ENCODE measurements around the gene ARMCX4. TPM values are rescaled to one million over a fixed set of nuclear protein-coding genes. Genes with fewer than 3 reads are reported as not detected.
"Not testable (repeated sequence)": the region's sequence is repeated elsewhere in the genome, so short reads cannot be mapped to it uniquely, and the experiment has no call there.

Gene ARMCX4
- 10.1 TPM for total RNA-seq
- long read RNA-seq, partial matches to known transcripts, result 0 of 8 reads
- long read RNA-seq, other reads (novel, unspliced or antisense), result 8 of 8 reads

GRCh38 chrX:101485212-101485949, at the start of gene ARMCX4:
ARMCX4 (plus strand) TSS chrX:101485456; CDS start chrX:101488590, 3,134 bp downstream.
- DNase-seq (ENCODE audit: low spot score), result no peak

- DNase-seq (ENCODE audit: low spot score), result no peak
These were observed 43.2 kb upstream of the ARMCX4 start for GRCh38 chrX:101442085-101442484.

GRCh38 chrX:101449279-101449678, 36.0 kb upstream of the ARMCX4 start:
- DNase-seq (ENCODE audit: low spot score), result no peak

GRCh38 chrX:101450085-101450484, 35.2 kb upstream of the ARMCX4 start:
- DNase-seq (ENCODE audit: low spot score), result no peak

- DNase-seq (ENCODE audit: low spot score), result no peak
These were observed 34.3 kb upstream of the ARMCX4 start for GRCh38 chrX:101450961-101451360.

GRCh38 chrX:101452056-101452455, 33.2 kb upstream of the ARMCX4 start:
- DNase-seq (ENCODE audit: low spot score), result no peak

GRCh38 chrX:101460669-101461068, 24.6 kb upstream of the ARMCX4 start:
- DNase-seq (ENCODE audit: low spot score), result no peak

GRCh38 chrX:101462892-101463291, 22.4 kb upstream of the ARMCX4 start:
- DNase-seq (ENCODE audit: low spot score), result no peak

GRCh38 chrX:101478366-101478765, 6.9 kb upstream of the ARMCX4 start:
- DNase-seq (ENCODE audit: low spot score), result no peak

GRCh38 chrX:101482296-101482695, 3.0 kb upstream of the ARMCX4 start:
- no peak for DNase-seq (ENCODE audit: low spot score)

- no peak for DNase-seq (ENCODE audit: low spot score)
These were observed 1.6 kb upstream of the ARMCX4 start for GRCh38 chrX:101483705-101484104.

GRCh38 chrX:101484135-101484534, 1.1 kb upstream of the ARMCX4 start:
- no peak for DNase-seq (ENCODE audit: low spot score)

GRCh38 chrX:101488796-101489195, 3.5 kb downstream of the ARMCX4 start:
- no peak for DNase-seq (ENCODE audit: low spot score)

- DNase-seq (ENCODE audit: low spot score), result no peak
These were observed 6.7 kb downstream of the ARMCX4 start for GRCh38 chrX:101491943-101492342.

- no peak for DNase-seq (ENCODE audit: low spot score)
These were observed 8.0 kb downstream of the ARMCX4 start for GRCh38 chrX:101493225-101493624.

- DNase-seq (ENCODE audit: low spot score), result not testable (repeated sequence)
These were observed 17.7 kb downstream of the ARMCX4 start for GRCh38 chrX:101502929-101503328.

- DNase-seq (ENCODE audit: low spot score), result no peak
These were observed 22.1 kb downstream of the ARMCX4 start for GRCh38 chrX:101507372-101507771.

- DNase-seq (ENCODE audit: low spot score), result no peak
These were observed 22.7 kb downstream of the ARMCX4 start for GRCh38 chrX:101507986-101508385.

- DNase-seq (ENCODE audit: low spot score), result no peak
These were observed 45.7 kb downstream of the ARMCX4 start for GRCh38 chrX:101530944-101531343.

Measured in mesenteric fat pad (tissue), 1 donor.